Right lobe of liver (tissue), 6 donors: ENCODE results near the gene UBE2J1. TPM values are rescaled to one million over a fixed set of nuclear protein-coding genes. Genes with fewer than 3 reads are reported as not detected.
A peak's percentile ranks its signal among the peaks of the same experiment; 100 is the strongest.

Experiments used
- ATAC-seq, 4 donors: fragments of 200-7000 bp; cut with Tn5 transposase; one replicate each; pipeline ENCODE4 v1.9.1; 2020; ENCODE audit warnings: mild to moderate bottlenecking in 4 of 4, moderate library complexity in 4 of 4
- DNase-seq, 3 donors: peaks; one replicate each; pipeline ENCODE4 v3.0.0-alpha.2; 2020
- H3K27ac ChIP-seq, 3 donors: fragments of 200-600 bp; one replicate each; pipeline ENCODE4 v1.8.0; 2022
- H3K27me3 ChIP-seq, 2 donors: fragments of 200-600 bp; one replicate each; pipeline ENCODE4 v1.8.0; 2022
- H3K36me3 ChIP-seq, 4 donors: fragments of 200-600 bp; sonication (generic) in 1 of 4; one replicate each; pipeline versions ENCODE4 v1.5.1 to v1.8.0; 2017 to 2022; ENCODE audit warnings: control low read depth in 1 of 4
- H3K4me1 ChIP-seq, 4 donors: fragments of 200-600 bp; sonication (generic) in 1 of 4; one replicate each; pipeline versions ENCODE4 v1.5.1 to v1.8.0; 2017 to 2022; ENCODE audit warnings: control low read depth in 1 of 4
- H3K4me3 ChIP-seq, 3 donors: fragments of 200-600 bp; one replicate each; pipeline ENCODE4 v1.8.0; 2022
- H3K9me3 ChIP-seq, 4 donors: fragments of 200-600 bp; sonication (generic) in 1 of 4; one replicate each; pipeline versions ENCODE4 v1.5.1 to v1.8.0; 2017 to 2022; ENCODE audit warnings: control low read depth in 1 of 4
- POLR2A ChIP-seq: fragments of 450-650 bp; IDR thresholded peaks from one replicate; pipeline ENCODE4 v1.6.1; 2017; ENCODE audit warnings: antibody characterized with exemption, mild to moderate bottlenecking
- WGBS: methylation state at CpG from one replicate; pipeline ENCODE4 v1.1.6; 2018; ENCODE audit warnings: low coverage, low lambda C conversion rate; ENCODE audit not compliant: insufficient coverage; ENCODE audit errors: missing lambda C conversion rate; 5-methylcytosine and 5-hydroxymethylcytosine counted together
- intact Hi-C, 2 donors: fragments of 100-400 bp; cut with DNase I; formaldehyde crosslinking; loops; one replicate each; pipeline versions ENCODE4 v1.11.2 to v1.14.1; 2022
- total RNA-seq, 6 experiments: library from RNA; depleted of rRNA in 2 of 6; stranded (reverse); fragments of >200 nt in 2 of 6; fragmentation: NEBNext Ultra II Directional in 3 of 6; extraction: Animal tissue kit (Norgen Biotek cat#: 25700) in 3 of 6; gene quantifications; one replicate each; pipeline versions ENCODE4 v1.1.0 to v1.2.4, GENCODE V29; 2016 to 2023
- TF ChIP-seq, protein P1 (sequence below), 4 donors: fragments of 200-600 bp in 3 of 4; fragments of 450-650 bp in 1 of 4; IDR thresholded peaks; one replicate each; pipeline versions ENCODE4 v1.5.1 to v1.8.0; 2016 to 2022; ENCODE audit warnings: antibody characterized with exemption in 4 of 4, mild to moderate bottlenecking in 2 of 4
- donor health status: DM: no; HTN: yes; CAD: no.
- donor health status: DM: no; HTN: no; CAD: no.
- donor health status: DM: no; HTN: no; CAD: no.
- donor health status: DM: no; HTN: yes; CAD: no.
- donor health status: DM: no; HTN: yes; CAD: no.

The UBE2J1 gene
- total RNA-seq, 6 experiments from 2014 or later = 14.9 to 22.3 (median 19.7) TPM

DNA sequence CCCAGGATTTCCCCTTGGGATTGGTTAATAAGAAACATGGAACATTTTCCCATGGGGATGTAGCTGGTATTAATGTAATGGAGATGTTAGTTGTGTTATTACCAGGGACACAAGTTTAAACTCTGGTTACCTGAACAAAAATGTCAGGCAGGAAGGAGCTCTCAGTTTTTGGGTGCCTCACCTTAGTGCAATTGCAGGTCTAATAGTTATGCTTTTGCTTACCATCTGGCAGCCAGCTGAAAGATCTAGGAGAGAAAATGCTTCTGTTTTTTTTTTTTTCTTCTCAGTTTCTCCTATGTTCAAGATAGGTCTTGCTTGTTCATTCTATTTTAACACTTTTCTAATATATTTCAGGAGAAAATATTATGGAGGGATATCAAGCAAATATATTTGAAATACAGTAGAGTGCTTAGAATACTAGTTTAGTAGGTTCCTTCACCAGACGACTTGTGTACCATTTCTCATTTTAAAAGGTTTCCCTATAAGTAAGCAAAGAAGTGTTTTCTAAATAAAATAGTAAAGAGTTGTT lies 4.2 kb upstream of the UBE2J1 start:
- no peak for ATAC-seq
- Histone ChIP-seq H3K36me3 (no peaks in the 10 kb centered on the region), H3K27me3 (no peaks in the 10 kb centered on the region), H3K4me1 (no peaks in the 10 kb centered on the region), H3K9me3 (no peaks in the 10 kb centered on the region), H3K27ac (no peak overlapping the region), H3K4me3 (no peak overlapping the region)
- no peak for TF ChIP-seq POLR2A
- TF ChIP-seq, protein P1, sequence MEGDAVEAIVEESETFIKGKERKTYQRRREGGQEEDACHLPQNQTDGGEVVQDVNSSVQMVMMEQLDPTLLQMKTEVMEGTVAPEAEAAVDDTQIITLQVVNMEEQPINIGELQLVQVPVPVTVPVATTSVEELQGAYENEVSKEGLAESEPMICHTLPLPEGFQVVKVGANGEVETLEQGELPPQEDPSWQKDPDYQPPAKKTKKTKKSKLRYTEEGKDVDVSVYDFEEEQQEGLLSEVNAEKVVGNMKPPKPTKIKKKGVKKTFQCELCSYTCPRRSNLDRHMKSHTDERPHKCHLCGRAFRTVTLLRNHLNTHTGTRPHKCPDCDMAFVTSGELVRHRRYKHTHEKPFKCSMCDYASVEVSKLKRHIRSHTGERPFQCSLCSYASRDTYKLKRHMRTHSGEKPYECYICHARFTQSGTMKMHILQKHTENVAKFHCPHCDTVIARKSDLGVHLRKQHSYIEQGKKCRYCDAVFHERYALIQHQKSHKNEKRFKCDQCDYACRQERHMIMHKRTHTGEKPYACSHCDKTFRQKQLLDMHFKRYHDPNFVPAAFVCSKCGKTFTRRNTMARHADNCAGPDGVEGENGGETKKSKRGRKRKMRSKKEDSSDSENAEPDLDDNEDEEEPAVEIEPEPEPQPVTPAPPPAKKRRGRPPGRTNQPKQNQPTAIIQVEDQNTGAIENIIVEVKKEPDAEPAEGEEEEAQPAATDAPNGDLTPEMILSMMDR (IDR thresholded peaks at IDR 0.05) = no peak
- intact Hi-C loops = no loop called here
- DNase-seq = no peak
- 20% methylated on average over 1 of the region's 1 CpG for WGBS

DNA sequence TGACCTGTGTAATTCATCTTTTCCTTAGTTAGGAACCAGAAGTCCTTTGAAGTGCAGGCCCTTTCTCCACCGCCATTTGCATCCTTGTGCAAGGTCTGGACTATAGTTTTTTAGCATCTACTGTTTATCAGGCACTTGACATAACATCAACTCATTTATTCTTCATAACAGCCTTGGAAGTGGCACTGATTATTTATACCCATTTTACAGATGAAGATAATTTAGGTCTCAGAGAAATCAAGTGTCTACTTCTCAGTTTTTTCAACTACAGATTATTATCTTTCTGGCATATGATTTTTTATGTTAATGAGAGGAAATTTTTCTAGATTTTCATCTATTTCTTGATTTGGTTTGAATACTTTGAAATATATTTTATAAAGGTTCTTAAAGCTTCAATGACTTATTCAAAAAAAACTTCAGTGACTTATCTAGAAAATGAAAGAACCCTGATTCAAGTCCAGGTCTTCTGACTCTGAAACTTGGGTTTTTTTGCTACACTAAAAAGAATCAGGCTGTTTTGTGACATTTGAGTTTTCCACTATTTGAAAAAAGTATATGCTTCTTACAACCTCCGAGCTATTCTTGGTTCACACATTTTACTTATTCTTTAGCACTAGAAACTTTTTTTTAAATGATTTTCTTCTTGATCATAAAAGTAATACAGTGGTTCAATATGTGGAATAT lies 3.1 kb upstream of the UBE2J1 start:
- 91% methylated on average over 2 of the region's 2 CpGs for WGBS
- ATAC-seq (no peak), DNase-seq (no peak)
- intact Hi-C loops = no loop called here
- Histone ChIP-seq H3K4me3 (no peak overlapping the region), H3K27ac (no peak overlapping the region), H3K9me3 (no peaks in the 10 kb centered on the region), H3K27me3 (no peaks in the 10 kb centered on the region), H3K36me3 (no peaks in the 10 kb centered on the region), H3K4me1 (peaks cover 0 to 9% (median 3%) of the 10 kb centered on the region in 4 donors)
- TF ChIP-seq, protein P1 (IDR thresholded peaks at IDR 0.05) = no peak
- TF ChIP-seq POLR2A = no peak

DNA sequence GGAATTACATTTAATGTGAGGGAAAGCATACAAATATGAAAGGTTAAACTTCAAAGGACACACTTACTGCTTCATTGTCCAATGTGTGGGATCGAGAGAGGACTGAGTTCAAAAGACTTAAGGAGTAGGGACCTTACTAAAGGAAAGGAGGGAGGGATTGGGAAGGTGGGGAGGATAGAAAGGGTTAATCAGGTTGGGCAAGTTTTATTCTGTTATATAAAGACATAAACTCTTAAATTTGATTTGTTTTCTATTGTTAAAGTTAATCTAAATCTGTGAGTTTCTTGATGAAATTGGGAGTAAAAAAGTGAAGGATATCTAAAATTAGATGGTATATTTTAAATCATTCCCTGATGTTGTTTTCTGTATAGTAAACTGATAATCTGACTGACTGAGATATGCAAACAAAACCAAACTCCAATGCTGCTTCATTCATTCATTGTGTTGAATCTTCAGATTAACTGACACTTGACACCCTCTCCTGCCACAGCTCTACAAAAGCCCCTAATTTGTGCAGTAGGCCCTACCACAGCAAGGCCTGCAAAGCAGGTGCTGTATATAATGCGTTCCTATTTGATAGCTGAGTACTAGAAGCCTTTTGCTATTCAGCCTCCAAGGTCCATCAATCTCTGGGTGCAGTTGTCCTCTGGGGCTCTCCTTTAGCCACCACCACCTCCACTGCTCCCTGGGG lies 1.3 kb upstream of the UBE2J1 start:
- DNase-seq = no peak
- no peaks in the 10 kb centered on the region for H3K27me3 ChIP-seq
- 80% methylated on average over 2 of the region's 2 CpGs for WGBS
- ATAC-seq = no peak
- no peaks in the 10 kb centered on the region for H3K9me3 ChIP-seq
- no peak overlapping the region for H3K4me3 ChIP-seq
- peak overlapping the region in 1 of 3 donors; percentile 99 for H3K27ac ChIP-seq
- H3K4me1 ChIP-seq = peaks cover 0 to 20% (median 3%) of the 10 kb centered on the region in 4 donors
- H3K36me3 ChIP-seq = no peaks in the 10 kb centered on the region
- intact Hi-C loops = no loop called here
- TF ChIP-seq POLR2A = no peak
- TF ChIP-seq, protein P1 (IDR thresholded peaks at IDR 0.05) = no peak

DNA sequence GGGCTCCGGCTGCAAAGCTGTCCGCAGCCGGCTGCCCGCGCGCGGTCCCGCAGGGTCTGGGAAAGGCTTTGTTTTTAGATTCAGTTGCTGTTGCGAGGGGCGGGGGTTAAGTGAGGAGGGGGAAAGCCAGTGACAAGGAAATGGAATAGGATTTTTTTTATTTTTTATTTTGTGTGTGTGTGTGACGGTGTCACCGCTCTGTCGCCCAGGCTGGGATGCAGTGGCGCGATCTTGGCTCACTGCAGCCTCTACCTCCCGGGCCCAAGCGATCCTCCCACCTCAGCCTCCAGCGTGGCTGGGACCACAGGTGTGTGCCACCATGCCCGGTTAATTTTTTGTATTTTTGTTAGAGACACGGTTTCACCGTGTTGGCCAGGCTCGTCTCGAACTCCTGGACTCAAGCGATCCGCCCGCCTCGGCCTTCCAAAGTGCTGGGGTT lies 615 bp upstream of the UBE2J1 start:
- WGBS = 47% methylated on average over 25 of the region's 27 CpGs
- H3K27ac ChIP-seq = peak overlapping the region; percentile 98 to 99 (median 98)
- intact Hi-C loops = no loop called here
- peak overlapping the region; percentile 90 to 96 (median 93) for H3K4me3 ChIP-seq
- H3K4me1 ChIP-seq = peaks cover 0 to 21% (median 3%) of the 10 kb centered on the region in 4 donors
- ATAC-seq (no peak), DNase-seq (no peak)
- H3K9me3 ChIP-seq = no peaks in the 10 kb centered on the region
- no peak for TF ChIP-seq POLR2A
- TF ChIP-seq, protein P1 (IDR thresholded peaks at IDR 0.05) = no peak
- no peaks in the 10 kb centered on the region for H3K27me3 ChIP-seq
- H3K36me3 ChIP-seq = no peaks in the 10 kb centered on the region
